CD8-positive, alpha-beta memory T cell (primary cell): Measurements from ENCODE around the gene COPG2. TPM values are rescaled to one million over a fixed set of nuclear protein-coding genes. Genes with fewer than 3 reads are reported as not detected.
"Not testable (repeated sequence)": the region's sequence is repeated elsewhere in the genome, so short reads cannot be mapped to it uniquely, and the experiment has no call there.

Source experiments
- CTCF ChIA-PET: fragments of 350-600 bp; sonication (Branson Sonifier 250); formaldehyde crosslinking; loops from one replicate; lab custom pipeline; 2021; ENCODE audit warnings: antibody characterized with exemption; lab: Charles Lee
- POLR2A ChIA-PET: fragments of 350-600 bp; sonication (Branson Sonifier 250); formaldehyde crosslinking; loops from one replicate; lab custom pipeline; 2021; ENCODE audit warnings: antibody characterized with exemption; lab: Charles Lee
- DNase-seq, 5 donors: peaks; one replicate each; pipeline versions ENCODE4 v3.0.0 to v3.0.0-alpha.2; 2020 to 2022; ENCODE audit warnings: mixed read lengths in 1 of 5
- H3K27ac ChIP-seq: one replicate; pipeline ENCODE4 v1.7.0; 2013; ENCODE audit warnings: low read depth, mild to moderate bottlenecking, low read length, moderate library complexity
- H3K27me3 ChIP-seq: 2 replicates; pipeline ENCODE4 v1.7.0; 2013; ENCODE audit warnings: low read length, mild to moderate bottlenecking; ENCODE audit not compliant: insufficient read depth, poor library complexity, severe bottlenecking
- H3K36me3 ChIP-seq: 2 replicates; pipeline ENCODE4 v1.7.0; 2013; ENCODE audit warnings: mild to moderate bottlenecking, low read length, moderate library complexity; ENCODE audit not compliant: insufficient read depth
- H3K4me1 ChIP-seq: 2 replicates; pipeline ENCODE4 v1.7.0; 2013; ENCODE audit warnings: mild to moderate bottlenecking, low read length, moderate library complexity; ENCODE audit not compliant: insufficient read depth
- H3K4me3 ChIP-seq: 2 replicates; pipeline ENCODE4 v1.7.0; 2013; ENCODE audit warnings: mild to moderate bottlenecking, low read length
- H3K9me3 ChIP-seq: 2 replicates; pipeline ENCODE4 v1.7.0; 2013; ENCODE audit warnings: mild to moderate bottlenecking, low read length
- H3K27ac Mint-ChIP-seq, 8 donors: one replicate each; pipeline ENCODE4 v1.8.0; 2020 to 2021; ENCODE audit warnings: mixed read lengths in 8 of 8, mild to moderate bottlenecking in 6 of 8, inconsistent platforms in 3 of 8, moderate library complexity in 3 of 8
- H3K27me3 Mint-ChIP-seq, 2 donors: one replicate each; pipeline ENCODE4 v1.8.0; 2020 to 2021; ENCODE audit warnings: mixed read lengths in 2 of 2, mild to moderate bottlenecking in 1 of 2, moderate library complexity in 1 of 2
- H3K36me3 Mint-ChIP-seq, 3 donors: one replicate each; pipeline ENCODE4 v1.8.0; 2020 to 2021; ENCODE audit warnings: mixed read lengths in 3 of 3, inconsistent platforms in 1 of 3, mild to moderate bottlenecking in 1 of 3
- H3K4me1 Mint-ChIP-seq, 3 donors: one replicate each; pipeline ENCODE4 v1.8.0; 2020 to 2021; ENCODE audit warnings: mixed read lengths in 3 of 3, inconsistent platforms in 1 of 3, mild to moderate bottlenecking in 1 of 3
- H3K4me3 Mint-ChIP-seq, 7 donors: one replicate each; pipeline ENCODE4 v1.8.0; 2020 to 2021; ENCODE audit warnings: mixed read lengths in 7 of 7, mild to moderate bottlenecking in 6 of 7, moderate library complexity in 4 of 7, inconsistent platforms in 2 of 7
- H3K9me3 Mint-ChIP-seq, 5 donors: one replicate each; pipeline ENCODE4 v1.8.0; 2020 to 2022; ENCODE audit warnings: mixed read lengths in 5 of 5, mild to moderate bottlenecking in 3 of 5, moderate library complexity in 2 of 5, inconsistent platforms in 1 of 5
- polyA plus RNA-seq: library from polyadenylated mRNA; unstranded; fragments of 300-500 nt; fragmentation: Illumina TruSeq; gene quantifications from one replicate; pipeline ENCODE4 v1.2.3, GENCODE V29; 2021
- total RNA-seq, 2 experiments: library from RNA; stranded (reverse); gene quantifications; one replicate each; pipeline ENCODE4 v1.2.3, GENCODE V29; 2021

Gene COPG2
- total and polyA plus RNA-seq, 3 experiments from 2014 or later: 1.4 to 23.7 (median 23.6) TPM

DNA sequence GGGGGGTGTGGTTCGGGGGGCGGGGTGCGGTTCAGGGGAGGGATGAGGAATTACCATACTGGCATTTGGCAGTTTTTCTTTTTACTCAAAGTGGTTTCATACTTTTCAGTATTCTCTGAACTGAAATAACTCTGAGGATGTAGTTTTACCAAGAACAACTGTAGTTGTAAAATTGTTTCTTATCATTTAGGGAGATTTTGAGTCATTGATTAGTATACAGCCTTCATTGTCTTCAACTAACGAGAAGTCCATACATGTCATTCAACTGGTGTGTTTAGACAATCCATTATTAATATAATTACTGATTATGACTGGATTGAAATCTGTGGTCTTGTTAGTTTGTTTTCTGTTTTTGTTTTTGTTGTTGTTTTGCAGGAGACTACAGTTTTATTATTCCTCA lies 40.8 kb downstream of the COPG2 start:
- H3K9me3 ChIP-seq: no peaks in the 10 kb centered on the region
- no peak overlapping the region for H3K4me3 Mint-ChIP-seq
- H3K4me1 ChIP-seq: no peaks in the 10 kb centered on the region
- peaks cover 17 to 58% (median 52%) of the 10 kb centered on the region in 5 donors for H3K9me3 Mint-ChIP-seq
- H3K4me3 ChIP-seq: no peak overlapping the region
- no peaks in the 10 kb centered on the region for H3K36me3 ChIP-seq
- H3K4me1 Mint-ChIP-seq: no peaks in the 10 kb centered on the region
- peaks cover 0 to 2% of the 10 kb centered on the region in 2 donors for H3K27me3 Mint-ChIP-seq
- no peak overlapping the region for H3K27ac ChIP-seq
- DNase-seq: no peak
- H3K36me3 Mint-ChIP-seq: peaks cover 7 to 69% (median 14%) of the 10 kb centered on the region in 3 donors
- no peaks in the 10 kb centered on the region for H3K27me3 ChIP-seq
- ChIA-PET POLR2A (no interaction called here), CTCF (interaction anchor here (0.9 kb wide), 1 partner anchor 14 kb away, joined by 3 read pairs; no protein-coding TSS in a partner anchor)
- no peak overlapping the region for H3K27ac Mint-ChIP-seq

DNA sequence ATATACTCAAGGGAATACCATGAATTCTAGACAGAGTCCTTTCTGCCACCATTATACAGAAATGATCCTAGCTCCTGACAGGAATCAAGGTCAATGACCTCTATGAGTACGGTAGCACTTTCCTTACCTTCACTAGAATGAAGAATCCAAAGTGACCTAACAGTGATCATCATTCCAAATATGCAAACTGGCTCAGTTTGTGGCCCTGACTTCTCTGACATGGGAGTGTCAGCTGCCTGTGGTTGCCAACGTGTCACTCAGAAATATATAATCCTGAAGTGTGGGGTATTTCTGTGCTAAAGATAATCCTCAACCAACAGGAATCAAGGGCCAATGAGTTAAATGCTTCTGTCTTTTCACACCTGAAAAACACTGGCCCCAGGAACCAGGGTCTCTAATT lies 45.7 kb downstream of the COPG2 start:
- H3K27ac Mint-ChIP-seq: no peak overlapping the region

DNA sequence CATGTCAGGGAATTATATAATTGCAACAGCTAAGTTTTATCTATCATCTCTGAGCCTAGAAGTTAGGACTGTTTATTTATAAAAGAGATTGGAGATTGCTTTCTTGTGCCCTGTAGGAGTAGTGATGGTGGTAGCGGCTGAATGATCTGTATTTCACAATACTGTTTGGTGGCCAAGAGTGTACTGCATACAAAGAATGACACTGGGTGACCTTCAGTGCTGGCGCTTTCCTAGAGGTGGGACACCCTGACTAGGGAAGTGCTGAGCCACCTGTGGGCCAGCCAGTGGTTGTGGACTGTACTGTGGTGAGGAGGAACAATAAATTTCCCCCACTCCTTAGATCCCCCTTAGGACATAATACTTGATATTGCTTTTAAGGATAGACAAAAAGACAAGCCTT lies 53.0 kb downstream of the COPG2 start:
- Mint-ChIP-seq H3K4me3 (no peak overlapping the region), H3K9me3 (peaks cover 0 to 7% (median 0%) of the 10 kb centered on the region in 5 donors), H3K27ac (no peak overlapping the region), H3K36me3 (peaks cover 30 to 51% (median 34%) of the 10 kb centered on the region in 3 donors), H3K4me1 (no peaks in the 10 kb centered on the region), H3K27me3 (no peaks in the 10 kb centered on the region)
- H3K27me3 ChIP-seq: no peaks in the 10 kb centered on the region
- CTCF ChIA-PET: no interaction called here
- H3K9me3 ChIP-seq: no peaks in the 10 kb centered on the region
- H3K27ac ChIP-seq: no peak overlapping the region
- H3K36me3 ChIP-seq: no peaks in the 10 kb centered on the region
- H3K4me1 ChIP-seq: no peaks in the 10 kb centered on the region
- DNase-seq: no peak
- POLR2A ChIA-PET: no interaction called here
- H3K4me3 ChIP-seq: no peak overlapping the region

More for the DNA sequence above, 45.7 kb downstream of the COPG2 start:
- Histone ChIP-seq H3K9me3 (no peaks in the 10 kb centered on the region), H3K27ac (no peak overlapping the region), H3K27me3 (no peaks in the 10 kb centered on the region), H3K36me3 (no peaks in the 10 kb centered on the region), H3K4me3 (no peak overlapping the region), H3K4me1 (no peaks in the 10 kb centered on the region)
- POLR2A ChIA-PET: no interaction called here
- peaks cover 2 to 25% (median 14%) of the 10 kb centered on the region in 5 donors for H3K9me3 Mint-ChIP-seq
- H3K36me3 Mint-ChIP-seq: peaks cover 3 to 37% (median 13%) of the 10 kb centered on the region in 3 donors
- DNase-seq: no peak
- no peak overlapping the region for H3K4me3 Mint-ChIP-seq
- CTCF ChIA-PET: interaction anchor here (1.0 kb wide), 1 partner anchor 19 kb away, joined by 3 read pairs; no protein-coding TSS in a partner anchor
- no peaks in the 10 kb centered on the region for H3K4me1 Mint-ChIP-seq
- H3K27me3 Mint-ChIP-seq: no peaks in the 10 kb centered on the region

DNA sequence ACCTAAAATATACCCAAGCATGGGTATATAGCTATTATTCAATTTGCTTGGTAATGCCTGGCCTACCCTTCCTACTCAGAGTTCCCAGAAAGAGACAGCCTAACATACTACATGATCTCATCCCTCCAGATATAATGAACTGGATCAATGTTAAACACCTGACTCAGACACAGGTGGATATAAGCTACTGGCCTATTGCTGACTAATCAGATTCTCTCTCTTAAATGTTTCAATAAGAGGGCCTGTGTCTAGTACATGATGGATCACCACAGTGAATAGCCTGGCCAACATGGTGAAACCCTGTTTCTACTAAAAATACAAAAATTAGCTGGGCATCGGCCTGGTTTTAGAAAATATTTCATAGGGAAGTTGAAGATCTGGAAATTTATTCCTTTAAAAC lies 54.1 kb downstream of the COPG2 start:
- no peaks in the 10 kb centered on the region for H3K9me3 ChIP-seq
- H3K27me3 ChIP-seq: no peaks in the 10 kb centered on the region
- no peak overlapping the region for H3K27ac ChIP-seq
- peaks cover 41 to 60% (median 44%) of the 10 kb centered on the region in 3 donors for H3K36me3 Mint-ChIP-seq
- POLR2A ChIA-PET: no interaction called here
- no peaks in the 10 kb centered on the region for H3K36me3 ChIP-seq
- no peaks in the 10 kb centered on the region for H3K4me1 ChIP-seq
- H3K27ac Mint-ChIP-seq: no peak overlapping the region
- no peak overlapping the region for H3K4me3 ChIP-seq
- H3K9me3 Mint-ChIP-seq: peaks cover 0 to 7% (median 0%) of the 10 kb centered on the region in 5 donors
- no peaks in the 10 kb centered on the region for H3K4me1 Mint-ChIP-seq
- H3K4me3 Mint-ChIP-seq: no peak overlapping the region
- CTCF ChIA-PET: no interaction called here
- H3K27me3 Mint-ChIP-seq: no peaks in the 10 kb centered on the region
- DNase-seq: no peak

DNA sequence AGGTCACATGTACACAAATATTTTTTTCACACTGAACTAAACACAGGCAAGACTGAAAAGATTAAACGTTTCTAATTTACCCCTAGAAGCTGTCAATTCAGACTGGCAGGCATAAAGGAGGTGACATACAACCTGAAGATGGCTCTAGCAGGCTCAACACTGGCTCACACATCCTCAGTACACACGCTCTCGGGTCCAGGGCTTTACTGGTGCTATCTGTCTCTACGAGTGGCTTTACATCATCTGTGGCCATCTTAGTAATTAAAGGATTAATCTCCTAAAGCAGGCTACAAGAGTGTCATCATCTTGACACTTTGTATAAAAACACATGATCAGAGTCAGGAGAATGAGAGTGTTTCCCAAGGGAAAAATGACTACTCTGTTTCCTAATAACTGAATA lies 57.3 kb downstream of the COPG2 start:
- peaks cover 47 to 81% (median 56%) of the 10 kb centered on the region in 3 donors for H3K36me3 Mint-ChIP-seq
- H3K36me3 ChIP-seq: no peaks in the 10 kb centered on the region
- H3K27ac ChIP-seq: no peak overlapping the region
- peaks cover 0 to 3% (median 2%) of the 10 kb centered on the region in 5 donors for H3K9me3 Mint-ChIP-seq
- H3K9me3 ChIP-seq: no peaks in the 10 kb centered on the region
- ChIA-PET CTCF (no interaction called here), POLR2A (no interaction called here)
- no peak overlapping the region for H3K4me3 Mint-ChIP-seq
- no peak overlapping the region for H3K4me3 ChIP-seq
- no peaks in the 10 kb centered on the region for H3K27me3 ChIP-seq
- H3K4me1 Mint-ChIP-seq: no peaks in the 10 kb centered on the region
- H3K27ac Mint-ChIP-seq: no peak overlapping the region
- no peak for DNase-seq
- no peaks in the 10 kb centered on the region for H3K4me1 ChIP-seq
- no peaks in the 10 kb centered on the region for H3K27me3 Mint-ChIP-seq

DNA sequence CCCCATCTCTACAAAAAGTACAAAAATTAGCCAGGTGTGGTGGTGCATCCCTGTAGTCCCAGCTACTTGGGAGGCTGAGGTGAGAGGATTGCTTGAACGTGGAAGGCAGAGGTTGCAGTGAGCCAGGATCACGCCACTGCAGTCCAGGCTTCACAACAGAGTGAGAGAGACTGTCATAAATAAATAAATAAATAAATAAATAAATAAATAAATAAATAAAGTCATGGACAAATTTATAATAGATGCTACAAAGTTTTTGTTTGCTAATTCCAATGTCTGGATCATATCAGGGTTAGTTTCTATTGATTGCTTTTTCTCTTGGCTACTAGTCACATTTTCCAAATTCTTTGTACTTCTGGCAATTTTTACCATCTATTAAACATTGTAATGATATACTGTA lies 61.5 kb downstream of the COPG2 start:
- H3K4me3 ChIP-seq, POLR2A ChIA-PET, H3K4me1 ChIP-seq, H3K36me3 ChIP-seq, H3K9me3 Mint-ChIP-seq, H3K4me1 Mint-ChIP-seq, CTCF ChIA-PET, H3K4me3 Mint-ChIP-seq, H3K27me3 Mint-ChIP-seq, H3K27ac ChIP-seq, DNase-seq, H3K27me3 ChIP-seq, H3K27ac Mint-ChIP-seq, H3K9me3 ChIP-seq: not testable (repeated sequence)
- peaks cover 34 to 61% (median 51%) of the 10 kb centered on the region in 3 donors for H3K36me3 Mint-ChIP-seq

DNA sequence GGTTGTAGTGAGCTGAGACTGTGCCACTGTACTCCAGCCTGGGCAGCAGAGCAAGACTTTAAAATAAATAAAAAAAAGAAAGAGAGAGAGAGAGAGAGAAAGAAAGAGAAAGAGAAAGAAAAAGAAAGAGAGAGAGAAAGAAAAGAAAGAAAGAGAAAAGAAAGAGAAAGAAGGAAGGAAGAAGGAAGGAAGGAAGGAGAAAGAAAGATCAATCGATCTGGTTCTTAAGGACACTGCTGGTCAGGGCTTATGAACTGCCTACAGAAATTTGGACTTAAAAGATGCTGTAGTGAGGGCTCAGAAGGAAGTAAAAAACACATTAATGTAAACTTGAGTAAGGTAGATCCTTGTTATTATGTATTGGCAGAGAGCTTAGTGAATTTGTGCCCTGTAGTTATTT lies 62.4 kb downstream of the COPG2 start:
- H3K4me1 ChIP-seq: no peaks in the 10 kb centered on the region
- POLR2A ChIA-PET: no interaction called here

DNA sequence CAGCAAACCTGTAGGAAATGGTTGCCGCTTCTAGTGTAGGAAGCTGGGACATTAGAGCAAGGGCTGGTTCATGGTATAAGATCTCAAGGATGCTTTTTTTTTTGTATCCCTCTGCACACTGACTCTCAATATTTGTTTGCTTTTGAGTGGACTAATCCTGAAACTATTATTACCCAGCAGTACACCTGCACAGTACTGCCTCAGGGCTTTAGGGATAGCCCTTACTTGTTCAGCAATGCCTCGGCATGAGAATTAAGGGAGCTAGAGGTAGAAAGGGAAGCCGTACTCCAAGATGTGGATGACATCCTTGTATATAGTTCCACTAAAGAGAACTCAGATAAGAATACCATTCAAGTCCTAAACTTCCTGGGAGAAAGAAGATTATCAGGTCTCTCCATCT lies 70.5 kb downstream of the COPG2 start:
- CTCF ChIA-PET: no interaction called here

More for the DNA sequence above, 62.4 kb downstream of the COPG2 start:
- no peaks in the 10 kb centered on the region for H3K9me3 ChIP-seq
- CTCF ChIA-PET: no interaction called here
- no peak overlapping the region for H3K27ac Mint-ChIP-seq
- no peak overlapping the region for H3K4me3 ChIP-seq
- no peak overlapping the region for H3K27ac ChIP-seq
- no peaks in the 10 kb centered on the region for H3K27me3 ChIP-seq
- peaks cover 0 to 4% (median 3%) of the 10 kb centered on the region in 5 donors for H3K9me3 Mint-ChIP-seq
- no peaks in the 10 kb centered on the region for H3K27me3 Mint-ChIP-seq
- H3K4me3 Mint-ChIP-seq: no peak overlapping the region
- no peaks in the 10 kb centered on the region for H3K4me1 Mint-ChIP-seq
- no peak for DNase-seq
- H3K36me3 ChIP-seq: no peaks in the 10 kb centered on the region
- H3K36me3 Mint-ChIP-seq: peaks cover 28 to 56% (median 54%) of the 10 kb centered on the region in 3 donors

More for the DNA sequence above, 70.5 kb downstream of the COPG2 start:
- POLR2A ChIA-PET: no interaction called here
- Mint-ChIP-seq H3K27ac (no peak overlapping the region), H3K9me3 (peaks cover 0 to 2% (median 0%) of the 10 kb centered on the region in 5 donors), H3K4me3 (no peak overlapping the region), H3K36me3 (peaks cover 2 to 8% (median 4%) of the 10 kb centered on the region in 3 donors), H3K4me1 (no peaks in the 10 kb centered on the region), H3K27me3 (no peaks in the 10 kb centered on the region)
- Histone ChIP-seq H3K4me3 (no peak overlapping the region), H3K9me3 (no peaks in the 10 kb centered on the region), H3K27me3 (no peaks in the 10 kb centered on the region), H3K27ac (no peak overlapping the region), H3K36me3 (no peaks in the 10 kb centered on the region), H3K4me1 (no peaks in the 10 kb centered on the region)
- no peak for DNase-seq
